ENCODE results near the gene STARD8.

STARD8 gene

DNA sequence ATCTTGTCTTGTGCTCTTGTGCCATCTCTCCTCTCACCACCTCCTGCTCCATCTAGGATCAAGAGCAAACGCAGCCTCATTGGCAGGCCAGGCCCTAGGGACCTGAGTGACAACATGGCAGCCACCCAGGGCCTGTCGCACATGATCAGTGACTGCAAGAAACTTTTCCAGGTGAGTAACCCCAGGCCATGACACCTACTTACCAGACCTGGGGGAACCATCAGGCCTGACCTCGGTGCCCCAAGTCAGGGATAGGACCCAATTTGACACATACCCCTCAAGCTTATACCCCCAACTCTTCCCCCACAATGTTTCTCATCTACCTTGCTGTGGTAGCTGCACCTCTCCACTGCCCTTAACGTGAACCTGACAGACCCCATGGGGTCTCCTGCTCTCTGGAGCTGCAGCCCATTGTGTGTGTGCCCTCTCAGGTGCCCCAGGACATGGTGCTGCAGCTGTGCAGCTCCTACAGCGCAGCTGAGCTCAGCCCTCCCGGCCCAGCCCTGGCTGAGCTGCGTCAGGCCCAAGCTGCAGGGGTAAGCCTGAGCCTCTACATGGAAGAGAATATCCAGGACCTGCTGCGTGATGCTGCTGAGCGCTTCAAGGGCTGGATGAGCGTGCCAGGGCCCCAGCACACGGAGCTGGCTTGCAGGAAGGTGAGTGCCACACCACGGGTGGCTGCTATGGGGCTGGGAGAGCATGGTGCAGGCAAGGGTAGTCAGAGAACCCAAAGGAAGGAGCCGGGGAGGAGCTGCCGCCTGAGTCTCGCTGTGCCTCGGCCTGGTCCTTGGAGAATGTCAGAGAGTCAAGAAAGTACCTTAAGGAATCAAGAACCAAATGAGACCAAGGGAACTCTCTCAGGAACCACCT is 74.8 kb downstream of the STARD8 start:
- TF ChIP-seq, protein P1, sequence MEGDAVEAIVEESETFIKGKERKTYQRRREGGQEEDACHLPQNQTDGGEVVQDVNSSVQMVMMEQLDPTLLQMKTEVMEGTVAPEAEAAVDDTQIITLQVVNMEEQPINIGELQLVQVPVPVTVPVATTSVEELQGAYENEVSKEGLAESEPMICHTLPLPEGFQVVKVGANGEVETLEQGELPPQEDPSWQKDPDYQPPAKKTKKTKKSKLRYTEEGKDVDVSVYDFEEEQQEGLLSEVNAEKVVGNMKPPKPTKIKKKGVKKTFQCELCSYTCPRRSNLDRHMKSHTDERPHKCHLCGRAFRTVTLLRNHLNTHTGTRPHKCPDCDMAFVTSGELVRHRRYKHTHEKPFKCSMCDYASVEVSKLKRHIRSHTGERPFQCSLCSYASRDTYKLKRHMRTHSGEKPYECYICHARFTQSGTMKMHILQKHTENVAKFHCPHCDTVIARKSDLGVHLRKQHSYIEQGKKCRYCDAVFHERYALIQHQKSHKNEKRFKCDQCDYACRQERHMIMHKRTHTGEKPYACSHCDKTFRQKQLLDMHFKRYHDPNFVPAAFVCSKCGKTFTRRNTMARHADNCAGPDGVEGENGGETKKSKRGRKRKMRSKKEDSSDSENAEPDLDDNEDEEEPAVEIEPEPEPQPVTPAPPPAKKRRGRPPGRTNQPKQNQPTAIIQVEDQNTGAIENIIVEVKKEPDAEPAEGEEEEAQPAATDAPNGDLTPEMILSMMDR (IDR thresholded peaks at IDR 0.05; ENCODE audit: low read length, missing control alignments): no peak
- no peak for DNase-seq (ENCODE audit: low read depth)
- H3K4me3 ChIP-seq (replicated peaks; ENCODE audit: low read depth, low read length): no peak overlapping the region

DNA sequence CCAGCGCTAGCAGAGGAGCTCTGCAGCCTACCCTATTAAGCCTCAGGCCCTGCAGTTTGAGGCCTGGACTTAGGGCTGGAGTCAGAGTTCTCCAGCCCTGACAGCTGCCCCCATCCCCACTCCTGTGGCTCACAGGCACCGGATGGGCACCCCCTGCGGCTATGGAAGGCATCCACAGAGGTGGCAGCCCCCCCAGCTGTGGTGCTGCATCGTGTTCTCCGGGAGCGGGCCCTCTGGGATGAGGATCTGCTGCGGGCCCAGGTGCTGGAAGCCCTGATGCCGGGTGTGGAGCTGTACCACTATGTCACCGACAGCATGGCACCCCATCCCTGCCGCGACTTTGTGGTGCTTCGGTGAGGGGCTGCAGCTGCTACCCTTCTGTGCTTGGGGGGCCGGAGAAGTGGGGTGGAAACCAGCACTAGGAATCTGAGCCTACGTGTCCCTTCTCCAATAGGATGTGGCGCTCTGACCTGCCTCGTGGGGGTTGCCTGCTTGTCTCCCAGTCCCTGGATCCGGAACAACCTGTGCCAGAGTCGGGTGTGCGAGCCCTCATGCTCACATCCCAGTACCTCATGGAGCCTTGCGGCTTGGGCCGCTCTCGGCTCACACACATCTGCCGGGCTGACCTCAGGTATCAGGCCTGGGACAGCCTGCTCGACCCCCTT is 76.2 kb downstream of the STARD8 start:
- TF ChIP-seq, protein P1 (IDR thresholded peaks at IDR 0.05; ENCODE audit: low read length, missing control alignments): no peak
- no peak overlapping the region for H3K4me3 ChIP-seq (replicated peaks; ENCODE audit: low read depth, low read length)
- no peak for DNase-seq (ENCODE audit: low read depth)

DNA sequence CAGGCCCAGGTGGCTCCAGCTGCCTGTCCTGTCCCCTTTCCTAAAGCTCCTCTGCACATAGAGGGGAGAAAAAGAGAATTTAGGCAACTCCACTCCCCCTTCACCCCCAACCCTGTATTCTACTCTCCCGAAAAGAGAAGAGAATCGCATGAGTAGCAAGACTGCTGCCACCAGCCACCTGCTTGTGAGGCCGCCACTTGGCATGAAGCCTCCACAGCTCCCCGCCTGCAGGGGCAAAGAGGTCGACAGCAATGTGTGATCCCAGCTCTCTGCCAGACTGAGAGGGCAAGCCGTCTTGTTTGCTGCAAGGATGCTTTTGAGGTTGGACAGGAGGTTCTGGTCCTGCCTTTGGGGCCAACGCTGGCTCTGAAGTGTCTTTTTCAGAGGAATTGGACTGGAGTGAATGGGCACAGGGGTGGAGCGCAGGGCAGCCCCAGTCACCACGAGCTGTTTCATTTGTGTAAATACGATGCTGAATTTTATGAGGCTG is 77.1 kb downstream of the STARD8 start:
- H3K4me3 ChIP-seq (replicated peaks; ENCODE audit: low read depth, low read length): no peak overlapping the region
- DNase-seq (ENCODE audit: low read depth): no peak
- TF ChIP-seq, protein P1 (IDR thresholded peaks at IDR 0.05; ENCODE audit: low read length, missing control alignments): no peak

DNA sequence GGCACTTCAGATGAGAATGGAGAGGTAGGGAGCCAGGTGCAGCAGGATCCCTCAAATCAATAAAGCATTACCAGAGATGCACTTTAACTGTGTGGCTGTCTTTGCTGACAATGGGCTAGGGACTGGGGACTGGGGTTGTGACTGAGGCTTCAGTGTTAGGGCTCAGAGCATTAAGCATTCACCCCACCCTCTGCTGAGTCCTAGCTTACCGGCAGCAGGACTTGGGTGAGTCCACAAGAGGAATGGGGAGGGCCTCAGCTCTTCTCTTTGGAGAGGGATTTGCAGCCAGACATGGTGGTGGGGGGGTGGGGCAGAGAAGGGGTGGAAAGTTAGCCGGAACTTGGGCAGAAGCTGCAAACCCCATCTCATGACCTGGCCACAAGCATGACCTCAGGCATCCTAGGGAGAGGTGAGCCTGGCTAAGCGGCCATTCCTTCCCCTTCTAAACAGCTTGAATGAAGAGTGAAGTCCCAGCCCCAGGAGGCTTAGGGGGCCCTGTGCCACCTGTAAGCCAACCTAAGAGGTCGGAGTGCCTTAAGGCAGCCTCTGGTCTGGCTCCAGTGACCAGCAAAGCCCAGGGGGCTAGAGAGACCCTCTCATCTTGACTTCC is 78.4 kb downstream of the STARD8 start:
- H3K4me3 ChIP-seq (replicated peaks; ENCODE audit: low read depth, low read length): no peak overlapping the region
- TF ChIP-seq, protein P1 (IDR thresholded peaks at IDR 0.05; ENCODE audit: low read length, missing control alignments): no peak
- DNase-seq (ENCODE audit: low read depth): no peak

DNA sequence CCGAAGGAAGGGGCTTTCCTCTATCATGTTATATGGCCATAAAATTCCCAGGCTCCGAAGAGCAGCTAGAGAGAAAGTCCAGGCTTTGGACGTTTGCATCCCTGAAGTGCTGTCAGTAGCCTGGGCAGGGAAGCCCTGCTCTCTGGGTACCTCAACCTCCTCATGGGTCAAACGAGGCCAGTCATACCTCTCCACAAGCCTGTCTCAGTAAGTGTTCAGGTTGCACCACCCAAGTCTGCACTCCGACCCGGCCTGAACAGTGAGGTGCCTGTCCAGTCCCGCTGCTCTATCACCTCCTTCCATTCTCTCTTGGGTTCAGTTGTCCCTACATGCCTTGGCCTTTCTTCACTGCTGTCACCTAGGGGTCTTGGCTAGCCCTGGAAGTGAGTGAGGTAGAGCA is 78.9 kb downstream of the STARD8 start:
- no peak for DNase-seq (ENCODE audit: low read depth)
- H3K4me3 ChIP-seq (replicated peaks; ENCODE audit: low read depth, low read length): no peak overlapping the region
- TF ChIP-seq, protein P1 (IDR thresholded peaks at IDR 0.05; ENCODE audit: low read length, missing control alignments): no peak

DNA sequence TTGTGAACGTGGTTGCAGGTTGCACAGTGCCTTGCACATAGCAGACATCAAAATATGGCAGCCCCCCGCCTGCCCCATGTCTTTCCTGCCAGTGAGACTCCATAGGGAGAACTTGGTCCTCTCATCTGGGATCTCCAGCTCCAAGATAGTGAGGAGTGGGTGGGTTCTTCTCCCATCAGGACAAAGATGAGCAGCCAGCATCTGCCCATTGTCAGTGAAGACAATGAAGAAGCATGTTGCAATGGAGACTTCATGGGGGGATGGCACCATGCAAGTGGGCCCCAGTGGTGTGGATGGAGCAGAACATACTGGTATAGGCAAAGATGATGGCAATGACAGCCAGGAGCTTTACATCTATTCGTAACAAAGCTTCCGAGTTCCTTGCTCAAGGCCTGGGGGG is 80.2 kb downstream of the STARD8 start:
- TF ChIP-seq, protein P1 (IDR thresholded peaks at IDR 0.05; ENCODE audit: low read length, missing control alignments): no peak
- no peak for DNase-seq (ENCODE audit: low read depth)
- no peak overlapping the region for H3K4me3 ChIP-seq (replicated peaks; ENCODE audit: low read depth, low read length)

Measured in fibroblast of pulmonary artery (primary cell).